B cell (primary cell): ENCODE results near the gene PGS1. TPM values are rescaled to one million over a fixed set of nuclear protein-coding genes. Genes with fewer than 3 reads are reported as not detected.

Experiments
- ATAC-seq: fragments of 200-7000 bp; cut with Tn5 transposase; one replicate; pipeline ENCODE4 v1.10.0; 2021; ENCODE audit warnings: low read depth, mild to moderate bottlenecking, moderate number of reproducible peaks, moderate library complexity
- CTCF ChIA-PET: fragments of 350-600 bp; sonication (Branson Sonifier 250); formaldehyde crosslinking; loops from one replicate; lab custom pipeline; 2021; ENCODE audit warnings: antibody characterized with exemption, inconsistent platforms; lab: Charles Lee
- POLR2A ChIA-PET: fragments of 350-600 bp; sonication (Branson Sonifier 250); formaldehyde crosslinking; loops from one replicate; lab custom pipeline; 2021; ENCODE audit warnings: antibody characterized with exemption; lab: Charles Lee
- DNase-seq: peaks from one replicate; pipeline ENCODE4 v3.0.0; 2013
- H2AFZ ChIP-seq: 2 replicates; pipeline ENCODE4 v1.6.1; 2012; ENCODE audit warnings: mild to moderate bottlenecking, low read depth, low read length; ENCODE audit not compliant: insufficient read depth, poor library complexity, severe bottlenecking
- H3K27ac ChIP-seq, 2 donors: 1 replicate in 1 of 2; 2 replicates in 1 of 2; pipeline ENCODE4 v1.5.1; 2012 to 2013; ENCODE audit warnings: low read length in 2 of 2, mild to moderate bottlenecking in 2 of 2, moderate library complexity in 1 of 2
- H3K27me3 ChIP-seq, 4 experiments: fragments of 200-600 bp in 1 of 4; sonication (generic) in 1 of 4; replicated peaks in 1 of 4; 1 replicate in 2 of 4; 2 replicates in 2 of 4; pipeline versions ENCODE4 v1.6.1 to v1.7.0; 2013 to 2016; ENCODE audit warnings: low read length in 3 of 4, mild to moderate bottlenecking in 2 of 4, mixed read lengths in 1 of 4, moderate library complexity in 1 of 4; ENCODE audit not compliant: insufficient read depth in 4 of 4, control insufficient read depth in 3 of 4; ENCODE audit errors: control extremely low read depth in 1 of 4
- H3K36me3 ChIP-seq, 2 experiments: replicated peaks in 1 of 2; 1 replicate in 1 of 2; 2 replicates in 1 of 2; pipeline versions ENCODE4 v1.6.1 to v1.7.1; 2013; ENCODE audit warnings: low read length in 1 of 2; ENCODE audit not compliant: insufficient read depth in 2 of 2, control insufficient read depth in 1 of 2; ENCODE audit errors: control extremely low read depth in 1 of 2, extremely low read depth in 1 of 2
- H3K4me1 ChIP-seq, 2 donors: fragments of 200-600 bp in 1 of 2; sonication (generic) in 1 of 2; 1 replicate in 1 of 2; 2 replicates in 1 of 2; pipeline versions ENCODE4 v1.5.1 to v1.6.1; 2013 to 2017; ENCODE audit warnings: low read length in 2 of 2; ENCODE audit not compliant: control insufficient read depth in 2 of 2, insufficient read depth in 2 of 2
- H3K4me2 ChIP-seq: replicated peaks from 2 replicates; pipeline ENCODE3; 2012; ENCODE audit warnings: mild to moderate bottlenecking, low read depth, low read length; ENCODE audit not compliant: poor library complexity, severe bottlenecking
- H3K4me3 ChIP-seq, 5 experiments: fragments of 200-600 bp in 1 of 5; sonication (generic) in 1 of 5; 1 replicate in 3 of 5; 2 replicates in 2 of 5; pipeline versions ENCODE4 v1.5.1 to v1.7.0; 2011 to 2016; ENCODE audit warnings: low read length in 4 of 5, mild to moderate bottlenecking in 4 of 5, low read depth in 2 of 5, control low read depth in 1 of 5, moderate library complexity in 1 of 5; ENCODE audit not compliant: insufficient read depth in 1 of 5; ENCODE audit errors: control extremely low read depth in 1 of 5, extremely low read depth in 1 of 5
- H3K79me2 ChIP-seq: fragments of 200-600 bp; sonication (generic); one replicate; pipeline ENCODE4 v1.6.0; 2016; ENCODE audit warnings: low read length; ENCODE audit not compliant: control insufficient read depth, insufficient read depth
- H3K9ac ChIP-seq: fragments of 200-600 bp; sonication (generic); 2 replicates; pipeline ENCODE4 v1.6.1; 2017; ENCODE audit warnings: mild to moderate bottlenecking, low read length, moderate library complexity
- H3K9me3 ChIP-seq, 3 donors: one replicate each; pipeline versions ENCODE4 v1.6.1 to v1.7.1; 2013; ENCODE audit warnings: low read length in 2 of 3; ENCODE audit not compliant: control insufficient read depth in 2 of 3, insufficient read depth in 1 of 3; ENCODE audit errors: control extremely low read depth in 1 of 3
- H4K20me1 ChIP-seq: 2 replicates; pipeline ENCODE4 v1.6.0; 2012; ENCODE audit warnings: mild to moderate bottlenecking, low read length; ENCODE audit not compliant: insufficient read depth, control insufficient read depth, poor library complexity, severe bottlenecking
- H3K27ac Mint-ChIP-seq: one replicate; pipeline ENCODE4 v1.8.0; 2021; ENCODE audit warnings: mixed read lengths
- H3K27me3 Mint-ChIP-seq: one replicate; pipeline ENCODE4 v1.8.0; 2021; ENCODE audit warnings: mixed read lengths
- H3K4me1 Mint-ChIP-seq: one replicate; pipeline ENCODE4 v1.8.0; 2021; ENCODE audit warnings: mixed read lengths
- H3K4me3 Mint-ChIP-seq: one replicate; pipeline ENCODE4 v1.8.0; 2021; ENCODE audit warnings: mixed read lengths
- H3K9me3 Mint-ChIP-seq: one replicate; pipeline ENCODE4 v1.8.0; 2022; ENCODE audit warnings: mixed read lengths; ENCODE audit not compliant: insufficient read depth
- EZH2 ChIP-seq: IDR thresholded peaks from 2 replicates; pipeline ENCODE4 v1.6.1; 2012; ENCODE audit warnings: borderline replicate concordance, low read depth, mild to moderate bottlenecking, moderate library complexity, low read length; ENCODE audit not compliant: insufficient read depth, poor library complexity, severe bottlenecking
- WGBS: methylation state at CpG from one replicate; pipeline ENCODE4 v1.1.5; 2013; ENCODE audit warnings: missing lambda C conversion rate; ENCODE audit not compliant: insufficient coverage; 5-methylcytosine and 5-hydroxymethylcytosine counted together
- intact Hi-C: fragments of 100-400 bp; cut with micrococcal nuclease; formaldehyde crosslinking; loops from one replicate; pipeline ENCODE4 v1.10.0; 2022
- polyA plus RNA-seq: library from polyadenylated mRNA; depleted of rRNA; stranded (reverse); fragments of >200 nt; gene quantifications from 2 replicates; pipeline ENCODE4 v1.2.3, GENCODE V29; 2012
- total RNA-seq, 2 donors: library from RNA; stranded (reverse); fragments of 120-200 nt in 1 of 2; gene quantifications; 1 replicate in 1 of 2; 2 replicates in 1 of 2; pipeline versions ENCODE4 v1.2.3 to v1.2.4, GENCODE V29; 2013 to 2022
- TF ChIP-seq, protein P1 (sequence below): fragments of 200-600 bp; IDR thresholded peaks from one replicate; pipeline ENCODE4 v1.8.0; 2022; ENCODE audit warnings: antibody characterized with exemption, mild to moderate bottlenecking

Gene PGS1
- total and polyA plus RNA-seq, 2 donors (not counting 1 experiment from before 2014, with no cell fraction given), result 85.1 to 88.3 TPM

- H3K9me3 Mint-ChIP-seq, result no peaks in the 10 kb centered on the region
- intact Hi-C loops, result loop anchor here (10.0 kb wide), 1 partner anchor 309 kb away; no protein-coding TSS in a partner anchor
Observed at GRCh38 chr17:78423961-78424675, 45.7 kb downstream of the PGS1 start.

DNA sequence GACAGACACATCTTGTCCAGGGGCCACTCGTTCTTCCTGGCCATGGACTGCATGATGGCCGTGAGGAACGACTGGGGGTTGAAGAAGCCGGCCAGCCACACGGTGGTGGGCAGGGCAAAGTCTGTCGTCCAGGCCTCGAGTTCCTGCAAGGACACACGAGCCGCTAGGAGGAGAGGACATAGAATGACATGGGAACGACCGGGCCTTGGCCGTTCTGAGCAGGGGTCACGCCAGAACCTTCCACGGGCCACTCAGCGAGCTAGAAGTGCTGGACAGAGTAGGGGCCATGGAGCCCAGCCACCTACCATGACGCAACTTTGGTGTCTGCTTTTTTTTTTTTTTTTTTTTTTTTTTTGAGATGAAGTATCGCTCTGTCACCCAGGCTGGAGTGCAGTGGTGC is 47.0 kb downstream of the PGS1 start:
- Histone ChIP-seq H3K4me1 (no peaks in the 10 kb centered on the region), H3K36me3 (peaks cover 0 to 62% of the 10 kb centered on the region in 2 experiments)
- H3K4me3 Mint-ChIP-seq, result no peak overlapping the region

More at GRCh38 chr17:78423961-78424675, 45.7 kb downstream of the PGS1 start:
- no peaks in the 10 kb centered on the region for H3K27me3 ChIP-seq
- 87% methylated on average over 17 of the region's 18 CpGs for WGBS
- no peak overlapping the region for H2AFZ ChIP-seq
- H3K4me1 Mint-ChIP-seq, result peaks cover 1% of the 10 kb centered on the region
- ATAC-seq, result no peak
- no peak overlapping the region for H3K27ac ChIP-seq
- no peaks in the 10 kb centered on the region for H3K4me1 ChIP-seq
- CTCF ChIA-PET, result interaction anchor here (0.8 to 7.3 kb wide), 4 partner anchors 61 to 339 kb away, joined by 4 to 86 read pairs (median 68); no protein-coding TSS in a partner anchor
- peaks cover 10% of the 10 kb centered on the region for H3K79me2 ChIP-seq
- no peak overlapping the region for H3K9ac ChIP-seq
- H4K20me1 ChIP-seq, result peaks cover 43% of the 10 kb centered on the region
- H3K36me3 ChIP-seq, result peaks cover 0 to 75% of the 10 kb centered on the region in 2 experiments
- POLR2A ChIA-PET, result no interaction called here
- DNase-seq, result no peak
- H3K4me2 ChIP-seq, result no peak overlapping the region
- no peaks in the 10 kb centered on the region for H3K27me3 Mint-ChIP-seq
- TF ChIP-seq EZH2, result no peak
- TF ChIP-seq, protein P1, sequence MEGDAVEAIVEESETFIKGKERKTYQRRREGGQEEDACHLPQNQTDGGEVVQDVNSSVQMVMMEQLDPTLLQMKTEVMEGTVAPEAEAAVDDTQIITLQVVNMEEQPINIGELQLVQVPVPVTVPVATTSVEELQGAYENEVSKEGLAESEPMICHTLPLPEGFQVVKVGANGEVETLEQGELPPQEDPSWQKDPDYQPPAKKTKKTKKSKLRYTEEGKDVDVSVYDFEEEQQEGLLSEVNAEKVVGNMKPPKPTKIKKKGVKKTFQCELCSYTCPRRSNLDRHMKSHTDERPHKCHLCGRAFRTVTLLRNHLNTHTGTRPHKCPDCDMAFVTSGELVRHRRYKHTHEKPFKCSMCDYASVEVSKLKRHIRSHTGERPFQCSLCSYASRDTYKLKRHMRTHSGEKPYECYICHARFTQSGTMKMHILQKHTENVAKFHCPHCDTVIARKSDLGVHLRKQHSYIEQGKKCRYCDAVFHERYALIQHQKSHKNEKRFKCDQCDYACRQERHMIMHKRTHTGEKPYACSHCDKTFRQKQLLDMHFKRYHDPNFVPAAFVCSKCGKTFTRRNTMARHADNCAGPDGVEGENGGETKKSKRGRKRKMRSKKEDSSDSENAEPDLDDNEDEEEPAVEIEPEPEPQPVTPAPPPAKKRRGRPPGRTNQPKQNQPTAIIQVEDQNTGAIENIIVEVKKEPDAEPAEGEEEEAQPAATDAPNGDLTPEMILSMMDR, result no peak
- H3K27ac Mint-ChIP-seq, result no peak overlapping the region
- H3K4me3 ChIP-seq, result no peak overlapping the region
- H3K9me3 ChIP-seq, result no peaks in the 10 kb centered on the region
- no peak overlapping the region for H3K4me3 Mint-ChIP-seq

More for the DNA sequence above, 47.0 kb downstream of the PGS1 start:
- Histone ChIP-seq H3K27ac (no peak overlapping the region), H3K4me2 (no peak overlapping the region), H2AFZ (no peak overlapping the region), H3K4me3 (no peak overlapping the region), H3K9me3 (no peaks in the 10 kb centered on the region), H3K27me3 (no peaks in the 10 kb centered on the region), H3K79me2 (peaks cover 10% of the 10 kb centered on the region), H3K9ac (no peak overlapping the region), H4K20me1 (peaks cover 31% of the 10 kb centered on the region)
- Mint-ChIP-seq H3K27me3 (no peaks in the 10 kb centered on the region), H3K4me1 (peaks cover 1% of the 10 kb centered on the region), H3K9me3 (no peaks in the 10 kb centered on the region), H3K27ac (no peak overlapping the region)
- ATAC-seq (no peak), DNase-seq (no peak)
- intact Hi-C loops, result loop anchor here (10.0 kb wide), 1 partner anchor 311 kb away; no protein-coding TSS in a partner anchor
- ChIA-PET POLR2A (interaction anchor here (0.6 kb wide), 1 partner anchor 136 kb away, joined by 3 read pairs; no protein-coding TSS in a partner anchor), CTCF (interaction anchor here (5.6 kb wide), 1 partner anchor 135 kb away, joined by 86 read pairs; no protein-coding TSS in a partner anchor)
- 96% methylated on average over 16 of the region's 17 CpGs for WGBS
- TF ChIP-seq, protein P1, result no peak
- no peak for TF ChIP-seq EZH2
